GM12873 (cell line): Measurements from ENCODE around the gene MTG2.

Experiments used
- TF ChIP-seq, protein P1 (sequence below): IDR thresholded peaks from 2 replicates; pipeline ENCODE4 v1.5.1; 2012; ENCODE audit warnings: low read depth, mild to moderate bottlenecking, moderate library complexity, low read length, control low read depth; ENCODE audit not compliant: insufficient read depth; ENCODE audit errors: missing control alignments

Gene MTG2

DNA sequence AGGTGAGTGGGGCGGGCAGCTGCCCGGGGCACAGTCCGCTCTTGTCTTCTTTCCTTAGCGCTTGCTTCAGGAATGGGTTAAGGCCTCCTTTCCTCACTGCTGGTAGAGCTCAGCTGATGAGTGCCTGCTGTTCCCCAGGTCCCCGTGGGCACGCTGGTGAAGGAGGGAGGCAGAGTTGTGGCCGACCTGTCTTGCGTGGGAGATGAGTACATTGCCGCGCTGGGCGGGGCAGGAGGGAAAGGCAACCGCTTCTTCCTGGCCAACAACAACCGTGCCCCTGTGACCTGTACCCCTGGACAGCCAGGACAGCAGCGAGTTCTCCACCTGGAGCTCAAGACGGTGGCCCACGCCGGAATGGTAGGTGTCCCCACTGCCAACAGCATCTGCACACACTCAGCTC, 15.7 kb downstream of the MTG2 start:
- TF ChIP-seq, protein P1, sequence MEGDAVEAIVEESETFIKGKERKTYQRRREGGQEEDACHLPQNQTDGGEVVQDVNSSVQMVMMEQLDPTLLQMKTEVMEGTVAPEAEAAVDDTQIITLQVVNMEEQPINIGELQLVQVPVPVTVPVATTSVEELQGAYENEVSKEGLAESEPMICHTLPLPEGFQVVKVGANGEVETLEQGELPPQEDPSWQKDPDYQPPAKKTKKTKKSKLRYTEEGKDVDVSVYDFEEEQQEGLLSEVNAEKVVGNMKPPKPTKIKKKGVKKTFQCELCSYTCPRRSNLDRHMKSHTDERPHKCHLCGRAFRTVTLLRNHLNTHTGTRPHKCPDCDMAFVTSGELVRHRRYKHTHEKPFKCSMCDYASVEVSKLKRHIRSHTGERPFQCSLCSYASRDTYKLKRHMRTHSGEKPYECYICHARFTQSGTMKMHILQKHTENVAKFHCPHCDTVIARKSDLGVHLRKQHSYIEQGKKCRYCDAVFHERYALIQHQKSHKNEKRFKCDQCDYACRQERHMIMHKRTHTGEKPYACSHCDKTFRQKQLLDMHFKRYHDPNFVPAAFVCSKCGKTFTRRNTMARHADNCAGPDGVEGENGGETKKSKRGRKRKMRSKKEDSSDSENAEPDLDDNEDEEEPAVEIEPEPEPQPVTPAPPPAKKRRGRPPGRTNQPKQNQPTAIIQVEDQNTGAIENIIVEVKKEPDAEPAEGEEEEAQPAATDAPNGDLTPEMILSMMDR, result no peak

DNA sequence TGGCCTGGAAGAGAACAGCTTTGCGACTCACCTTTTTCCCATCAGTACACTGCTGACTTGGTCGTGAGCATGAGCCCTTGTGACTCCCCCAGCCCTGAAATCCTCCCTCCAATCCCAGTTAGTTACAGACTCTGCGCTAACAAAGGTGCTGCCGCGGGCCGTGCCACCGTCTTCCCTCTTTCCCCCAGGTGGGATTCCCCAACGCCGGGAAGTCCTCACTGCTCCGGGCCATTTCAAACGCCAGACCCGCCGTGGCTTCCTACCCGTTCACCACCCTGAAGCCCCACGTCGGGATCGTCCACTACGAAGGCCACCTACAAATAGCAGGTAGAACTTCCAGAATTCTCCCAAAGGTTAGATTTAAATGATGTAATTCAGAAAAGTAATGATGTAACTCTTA, 16.1 kb downstream of the MTG2 start:
- TF ChIP-seq, protein P1, result no peak

DNA sequence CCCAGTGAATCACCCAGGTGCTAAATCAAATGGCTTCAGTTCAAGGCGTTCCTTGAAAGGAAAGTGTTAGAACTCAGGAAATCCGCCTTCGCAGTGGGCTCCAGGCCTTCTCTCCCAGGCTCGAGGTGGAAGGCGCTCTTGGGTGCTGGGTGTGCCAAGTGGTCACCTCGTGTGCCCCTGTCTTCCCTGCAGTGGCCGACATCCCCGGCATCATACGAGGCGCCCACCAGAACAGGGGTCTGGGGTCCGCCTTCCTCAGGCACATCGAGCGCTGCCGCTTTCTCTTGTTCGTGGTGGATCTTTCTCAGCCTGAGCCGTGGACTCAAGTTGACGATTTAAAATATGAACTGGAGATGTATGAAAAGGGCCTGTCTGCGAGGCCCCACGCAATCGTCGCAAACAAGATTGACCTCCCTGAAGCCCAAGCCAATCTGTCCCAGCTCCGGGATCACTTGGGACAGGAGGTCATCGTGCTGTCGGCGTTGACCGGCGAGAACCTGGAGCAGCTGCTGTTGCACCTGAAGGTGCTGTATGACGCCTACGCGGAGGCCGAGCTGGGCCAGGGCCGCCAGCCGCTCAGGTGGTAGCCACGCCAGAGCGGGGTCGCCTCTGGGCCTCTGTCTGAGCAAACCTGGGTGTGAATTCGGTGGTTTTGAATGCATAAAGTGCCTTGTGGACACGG, 17.8 kb downstream of the MTG2 start:
- TF ChIP-seq, protein P1, result no peak

DNA sequence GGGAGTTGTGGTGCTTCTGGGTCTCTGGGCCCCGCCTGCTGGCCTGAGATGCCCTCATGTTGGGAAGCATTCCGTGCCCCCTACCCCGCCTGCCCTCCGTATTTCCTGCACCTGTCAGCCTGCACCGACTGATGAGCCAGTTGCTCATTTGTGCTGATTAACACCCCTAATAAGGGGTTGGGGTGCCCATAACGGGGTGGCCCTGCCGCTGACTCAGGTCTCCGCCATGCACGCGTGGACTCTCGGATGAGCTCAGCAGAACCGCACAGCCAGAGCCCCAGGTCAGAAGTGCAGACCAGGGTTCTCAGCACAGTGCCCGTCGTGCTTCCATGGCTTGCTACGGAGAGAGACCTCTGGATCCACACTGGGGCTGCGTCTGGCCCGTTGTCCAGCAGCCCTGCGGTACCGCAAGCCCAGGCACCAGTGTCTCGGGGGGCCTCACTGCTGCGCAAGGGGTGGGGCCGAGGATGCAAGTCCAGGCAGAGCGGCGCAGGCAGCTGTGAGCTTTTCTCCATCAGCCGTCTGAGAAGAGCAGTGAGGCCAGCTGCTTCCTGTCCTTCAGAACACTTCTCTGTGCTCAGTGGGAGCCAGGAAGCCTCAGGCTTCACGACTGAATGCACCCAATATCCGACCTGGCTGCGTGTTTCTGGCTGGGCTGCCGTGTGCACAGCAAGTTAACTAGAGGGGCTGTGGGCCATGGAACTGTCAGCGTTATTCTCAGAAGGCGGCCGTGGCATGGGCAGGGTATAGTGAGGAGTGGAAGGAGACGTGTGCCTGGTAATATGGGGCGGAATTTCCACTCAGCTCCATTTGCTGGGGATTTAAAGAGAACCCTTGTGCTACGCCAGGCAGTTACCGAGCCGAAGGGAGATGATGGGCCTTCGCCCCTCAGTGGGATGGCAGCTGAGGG, 18.6 kb downstream of the MTG2 start:
- TF ChIP-seq, protein P1, result no peak

DNA sequence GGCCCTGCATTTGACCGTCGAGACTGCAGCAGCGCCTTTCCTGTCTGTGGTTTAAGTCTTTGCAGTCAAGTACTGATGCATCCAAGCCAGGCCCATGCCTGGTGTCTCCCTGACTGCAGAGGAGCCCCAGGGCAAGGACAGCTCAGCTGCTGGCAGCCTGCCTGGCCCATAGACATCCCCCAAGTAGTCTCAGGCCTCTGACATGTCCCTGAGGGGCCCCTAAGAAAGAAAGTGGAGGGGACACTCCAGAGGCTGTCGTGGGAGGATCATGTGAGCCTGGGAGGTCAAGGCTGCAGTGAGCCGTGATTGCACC, 19.2 kb downstream of the MTG2 start:
- TF ChIP-seq, protein P1, result no peak

DNA sequence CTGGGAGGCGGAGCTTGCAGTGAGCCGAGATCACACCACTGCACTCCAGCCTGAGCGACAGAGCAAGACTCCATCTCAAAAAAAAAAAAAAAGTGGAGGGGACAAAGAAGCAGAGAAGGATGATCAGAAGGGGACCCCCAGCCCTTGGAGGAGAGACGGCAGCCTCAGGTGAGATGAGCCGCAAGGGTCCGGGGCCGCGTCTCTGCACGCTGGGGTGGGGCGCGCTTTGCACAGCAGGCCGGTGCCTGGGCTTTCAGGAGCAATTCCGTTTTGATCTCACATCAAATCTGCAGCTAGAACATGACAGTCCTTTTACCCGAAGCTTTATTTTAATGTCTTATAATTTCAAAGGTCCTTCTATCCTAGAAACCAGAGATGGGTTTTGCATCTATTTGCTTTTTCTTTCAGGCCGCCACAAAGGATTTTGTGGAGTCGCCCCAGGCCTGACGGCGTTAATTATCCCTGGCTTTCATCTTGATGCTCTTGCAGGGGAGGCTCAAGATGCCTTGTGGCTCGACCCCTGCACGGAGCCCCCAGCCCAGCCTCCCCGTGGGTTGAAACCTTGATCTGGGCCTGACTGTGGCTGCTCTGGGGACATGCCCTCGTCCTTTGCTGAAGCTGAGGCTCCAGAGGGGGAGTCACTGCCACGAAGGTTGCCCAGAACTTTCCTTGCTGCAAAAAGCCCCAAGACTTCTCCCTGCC, 20.0 kb downstream of the MTG2 start:
- TF ChIP-seq, protein P1, result no peak
